ENCODE measurements around the gene AXL. TPM values are rescaled to one million over a fixed set of nuclear protein-coding genes. Genes with fewer than 3 reads are reported as not detected.

Gene AXL
- total and polyA plus RNA-seq, 2 experiments from 2014 or later, result 340 to 421 TPM

- H3K9me2 ChIP-seq (ENCODE audit: insufficient read depth), result no peaks in the 10 kb centered on the region
- H2AFZ ChIP-seq, result no peak overlapping the region
- no peak for DNase-seq
- no peaks in the 10 kb centered on the region for H3K4me1 ChIP-seq (ENCODE audit: insufficient read depth)
- 76 to 83% methylated on average over 9 of the region's 9 CpGs for WGBS, 2 experiments (ENCODE audit: low coverage in 1 of 2, low lambda C conversion rate in 2 of 2, missing lambda C conversion rate in 2 of 2)
- H3K9me3 ChIP-seq (ENCODE audit: low read depth), result no peaks in the 10 kb centered on the region
- H4K20me1 ChIP-seq (ENCODE audit: insufficient read depth), result no peaks in the 10 kb centered on the region
- peaks cover 95% of the 10 kb centered on the region for H3K36me3 ChIP-seq (ENCODE audit: low read depth)
- H3K27me3 ChIP-seq (replicated peaks; ENCODE audit: insufficient read depth), result no peaks in the 10 kb centered on the region
- H3K4me3 ChIP-seq, result no peak overlapping the region
- H3F3A ChIP-seq (ENCODE audit: insufficient read depth), result peaks cover 76% of the 10 kb centered on the region
- in situ Hi-C loops (cut with MboI), result no loop called here
- H3K9ac ChIP-seq, result no peak overlapping the region
- H3K79me2 ChIP-seq (ENCODE audit: insufficient read depth), result peaks cover 60% of the 10 kb centered on the region
- no peak overlapping the region for H3K4me2 ChIP-seq (ENCODE audit: unreplicated experiment)
- no peak for TF ChIP-seq EZH2phosphoT487 (IDR thresholded peaks at IDR 0.05; ENCODE audit: insufficient read depth, low read depth)
- TF ChIP-seq EZH2 (IDR thresholded peaks at IDR 0.05; ENCODE audit: insufficient read depth, poor library complexity, severe bottlenecking), result no peak
- no peak overlapping the region for H3K27ac ChIP-seq
These were observed 30.8 kb downstream of the AXL start for GRCh38 chr19:41249707-41250423.

GRCh38 chr19:41253660-41254059 is 34.6 kb downstream of the AXL start:
- Histone ChIP-seq H3F3A (ENCODE audit: insufficient read depth) (peaks cover 89% of the 10 kb centered on the region), H3K4me2 (ENCODE audit: unreplicated experiment) (no peak overlapping the region), H3K27ac (no peak overlapping the region), H4K20me1 (ENCODE audit: insufficient read depth) (no peaks in the 10 kb centered on the region), H3K9ac (no peak overlapping the region), H3K27me3 (replicated peaks; ENCODE audit: insufficient read depth) (no peaks in the 10 kb centered on the region), H3K4me1 (ENCODE audit: insufficient read depth) (no peaks in the 10 kb centered on the region), H3K4me3 (no peak overlapping the region), H3K9me2 (ENCODE audit: insufficient read depth) (no peaks in the 10 kb centered on the region), H2AFZ (no peak overlapping the region), H3K79me2 (ENCODE audit: insufficient read depth) (peaks cover 42% of the 10 kb centered on the region), H3K36me3 (ENCODE audit: low read depth) (peaks cover 96% of the 10 kb centered on the region), H3K9me3 (ENCODE audit: low read depth) (no peaks in the 10 kb centered on the region)
- DNase-seq, result no peak
- WGBS, 2 experiments (ENCODE audit: low coverage in 1 of 2, low lambda C conversion rate in 2 of 2, missing lambda C conversion rate in 2 of 2), result 96% methylated on average over 6 of the region's 6 CpGs
- TF ChIP-seq EZH2phosphoT487 (IDR thresholded peaks at IDR 0.05; ENCODE audit: insufficient read depth, low read depth), result no peak
- no peak for TF ChIP-seq EZH2 (IDR thresholded peaks at IDR 0.05; ENCODE audit: insufficient read depth, poor library complexity, severe bottlenecking)
- in situ Hi-C loops (cut with MboI), result no loop called here

GRCh38 chr19:41255171-41255570 is 36.1 kb downstream of the AXL start:
- Histone ChIP-seq H3K4me2 (ENCODE audit: unreplicated experiment) (no peak overlapping the region), H3K27ac (peak overlapping the region; percentile 15; the same call in 1 of the 2 replicates), H3K9ac (no peak overlapping the region), H4K20me1 (ENCODE audit: insufficient read depth) (no peaks in the 10 kb centered on the region), H3K36me3 (ENCODE audit: low read depth) (peaks cover 96% of the 10 kb centered on the region), H2AFZ (no peak overlapping the region), H3K4me3 (no peak overlapping the region), H3K4me1 (ENCODE audit: insufficient read depth) (no peaks in the 10 kb centered on the region), H3K9me3 (ENCODE audit: low read depth) (no peaks in the 10 kb centered on the region), H3K27me3 (replicated peaks; ENCODE audit: insufficient read depth) (no peaks in the 10 kb centered on the region), H3K79me2 (ENCODE audit: insufficient read depth) (peaks cover 28% of the 10 kb centered on the region), H3K9me2 (ENCODE audit: insufficient read depth) (no peaks in the 10 kb centered on the region), H3F3A (ENCODE audit: insufficient read depth) (peaks cover 91% of the 10 kb centered on the region)
- in situ Hi-C loops (cut with MboI), result no loop called here
- TF ChIP-seq EZH2phosphoT487 (IDR thresholded peaks at IDR 0.05; ENCODE audit: insufficient read depth, low read depth), result no peak
- no peak for TF ChIP-seq EZH2 (IDR thresholded peaks at IDR 0.05; ENCODE audit: insufficient read depth, poor library complexity, severe bottlenecking)
- DNase-seq, result no peak

GRCh38 chr19:41261474-41262190 is 42.6 kb downstream of the AXL start:
- H3K36me3 ChIP-seq (ENCODE audit: low read depth), result peaks cover 46% of the 10 kb centered on the region
- peaks cover 4% of the 10 kb centered on the region; the same call in 1 of the 2 replicates for H3K4me1 ChIP-seq (ENCODE audit: insufficient read depth)
- in situ Hi-C loops (cut with MboI), result no loop called here
- peaks cover 52% of the 10 kb centered on the region for H3F3A ChIP-seq (ENCODE audit: insufficient read depth)
- peak overlapping the region; percentile 79 for H3K4me3 ChIP-seq
- H3K9me3 ChIP-seq (ENCODE audit: low read depth), result no peaks in the 10 kb centered on the region
- H3K27me3 ChIP-seq (replicated peaks; ENCODE audit: insufficient read depth), result no peaks in the 10 kb centered on the region
- H3K9ac ChIP-seq, result peak overlapping the region; percentile 97
- DNase-seq, result no peak
- no peaks in the 10 kb centered on the region for H3K9me2 ChIP-seq (ENCODE audit: insufficient read depth)
- peak overlapping the region; percentile 87 for H3K4me2 ChIP-seq (ENCODE audit: unreplicated experiment)
- peak overlapping the region; percentile 37 for H2AFZ ChIP-seq
- no peaks in the 10 kb centered on the region for H4K20me1 ChIP-seq (ENCODE audit: insufficient read depth)
- H3K27ac ChIP-seq, result peak overlapping the region; percentile 99
- TF ChIP-seq EZH2 (IDR thresholded peaks at IDR 0.05; ENCODE audit: insufficient read depth, poor library complexity, severe bottlenecking) (no peak), EZH2phosphoT487 (IDR thresholded peaks at IDR 0.05; ENCODE audit: insufficient read depth, low read depth) (no peak)
- 58 to 64% methylated on average over 10 of the region's 10 CpGs for WGBS, 2 experiments (ENCODE audit: low coverage in 1 of 2, low lambda C conversion rate in 2 of 2, missing lambda C conversion rate in 2 of 2)
- H3K79me2 ChIP-seq (ENCODE audit: insufficient read depth), result peaks cover 25% of the 10 kb centered on the region

All from GM23248 (cell line).